ENCODE data around the gene PERP. TPM values are rescaled to one million over a fixed set of nuclear protein-coding genes. Genes with fewer than 3 reads are reported as not detected.

PERP gene
- total RNA-seq, 1 experiment from 2014 or later, result 103 TPM

GRCh38 chr6:138142806-138143205 is 35.6 kb upstream of the PERP start:
- DNase-seq, result no peak
- intact Hi-C loops (cut with micrococcal nuclease; ENCODE audit: unreplicated experiment), result no loop called here
- H3K27me3 Mint-ChIP-seq (ENCODE audit: unreplicated experiment), result no peaks in the 10 kb centered on the region
- BruUV-seq (replicated peaks), result no TSS peak
- no peak overlapping the region for H3K4me3 Mint-ChIP-seq (ENCODE audit: low read depth, unreplicated experiment)
- no peak for TF ChIP-seq CTCF (IDR thresholded peaks at IDR 0.05; ENCODE audit: unreplicated experiment)
- H3K9me3 Mint-ChIP-seq (ENCODE audit: low read depth, unreplicated experiment), result no peaks in the 10 kb centered on the region
- no peaks in the 10 kb centered on the region for H3K4me1 Mint-ChIP-seq (ENCODE audit: low read depth, unreplicated experiment)
- CTCF ChIA-PET, result no interaction called here
- H3K27ac Mint-ChIP-seq (ENCODE audit: unreplicated experiment), result no peak overlapping the region
- H3K36me3 Mint-ChIP-seq (ENCODE audit: insufficient read depth, unreplicated experiment), result no peaks in the 10 kb centered on the region

- CTCF ChIA-PET, result interaction anchor here (0.5 kb wide), 1 partner anchor 13 kb away, joined by 4 read pairs; no protein-coding TSS in a partner anchor
- no peaks in the 10 kb centered on the region for H3K9me3 Mint-ChIP-seq (ENCODE audit: low read depth, unreplicated experiment)
- no peak overlapping the region for H3K4me3 Mint-ChIP-seq (ENCODE audit: low read depth, unreplicated experiment)
- H3K36me3 Mint-ChIP-seq (ENCODE audit: insufficient read depth, unreplicated experiment), result no peaks in the 10 kb centered on the region
- no peak for TF ChIP-seq CTCF (IDR thresholded peaks at IDR 0.05; ENCODE audit: unreplicated experiment)
- BruUV-seq (replicated peaks), result no TSS peak
- H3K27me3 Mint-ChIP-seq (ENCODE audit: unreplicated experiment), result no peaks in the 10 kb centered on the region
- intact Hi-C loops (cut with micrococcal nuclease; ENCODE audit: unreplicated experiment), result no loop called here
- no peak overlapping the region for H3K27ac Mint-ChIP-seq (ENCODE audit: unreplicated experiment)
- no peaks in the 10 kb centered on the region for H3K4me1 Mint-ChIP-seq (ENCODE audit: low read depth, unreplicated experiment)
- DNase-seq, result no peak
Observed at GRCh38 chr6:138129190-138129589, 22.0 kb upstream of the PERP start.

GRCh38 chr6:138128096-138128495 is 20.9 kb upstream of the PERP start:
- Mint-ChIP-seq H3K36me3 (ENCODE audit: insufficient read depth, unreplicated experiment) (no peaks in the 10 kb centered on the region), H3K27me3 (ENCODE audit: unreplicated experiment) (no peaks in the 10 kb centered on the region), H3K4me1 (ENCODE audit: low read depth, unreplicated experiment) (no peaks in the 10 kb centered on the region), H3K27ac (ENCODE audit: unreplicated experiment) (no peak overlapping the region), H3K9me3 (ENCODE audit: low read depth, unreplicated experiment) (no peaks in the 10 kb centered on the region), H3K4me3 (ENCODE audit: low read depth, unreplicated experiment) (no peak overlapping the region)
- CTCF ChIA-PET, result no interaction called here
- no peak for DNase-seq
- TF ChIP-seq CTCF (IDR thresholded peaks at IDR 0.05; ENCODE audit: unreplicated experiment), result no peak
- intact Hi-C loops (cut with micrococcal nuclease; ENCODE audit: unreplicated experiment), result no loop called here
- BruUV-seq (replicated peaks), result no TSS peak

GRCh38 chr6:138124096-138124495 is 16.9 kb upstream of the PERP start:
- no peak for TF ChIP-seq CTCF (IDR thresholded peaks at IDR 0.05; ENCODE audit: unreplicated experiment)
- Mint-ChIP-seq H3K27me3 (ENCODE audit: unreplicated experiment) (no peaks in the 10 kb centered on the region), H3K27ac (ENCODE audit: unreplicated experiment) (no peak overlapping the region), H3K9me3 (ENCODE audit: low read depth, unreplicated experiment) (no peaks in the 10 kb centered on the region), H3K4me1 (ENCODE audit: low read depth, unreplicated experiment) (no peaks in the 10 kb centered on the region), H3K4me3 (ENCODE audit: low read depth, unreplicated experiment) (no peak overlapping the region), H3K36me3 (ENCODE audit: insufficient read depth, unreplicated experiment) (no peaks in the 10 kb centered on the region)
- intact Hi-C loops (cut with micrococcal nuclease; ENCODE audit: unreplicated experiment), result no loop called here
- CTCF ChIA-PET, result no interaction called here
- BruUV-seq (replicated peaks), result no TSS peak
- no peak for DNase-seq
